Colonic mucosa (tissue), 4 donors: ENCODE measurements around the gene WNK2. TPM values are rescaled to one million over a fixed set of nuclear protein-coding genes. Genes with fewer than 3 reads are reported as not detected.

Source experiments
- DNase-seq: peaks from one replicate; pipeline ENCODE4 v3.0.0-alpha.2; 2020
- H3K27ac ChIP-seq: fragments of 200-600 bp; one replicate; pipeline ENCODE4 v1.8.0; 2021
- H3K27me3 ChIP-seq: fragments of 200-600 bp; one replicate; pipeline ENCODE4 v1.8.0; 2021
- H3K36me3 ChIP-seq: fragments of 200-600 bp; one replicate; pipeline ENCODE4 v1.8.0; 2021
- H3K4me1 ChIP-seq: fragments of 200-600 bp; one replicate; pipeline ENCODE4 v1.8.0; 2021; ENCODE audit warnings: mild to moderate bottlenecking
- H3K4me3 ChIP-seq: fragments of 200-600 bp; one replicate; pipeline ENCODE4 v1.8.0; 2021
- H3K9ac ChIP-seq, 2 donors: one replicate each; pipeline ENCODE4 v1.7.0; 2013; ENCODE audit warnings: control low read depth in 2 of 2, low read depth in 2 of 2, low read length in 2 of 2
- H3K9me3 ChIP-seq: fragments of 200-600 bp; one replicate; pipeline ENCODE4 v1.8.0; 2021
- intact Hi-C: fragments of 100-400 bp; cut with DNase I; formaldehyde crosslinking; loops from one replicate; pipeline ENCODE4 v1.14.1; 2022
- total RNA-seq, 2 donors: library from RNA; stranded (reverse); fragmentation: NEBNext Ultra II Directional in 1 of 2; extraction: Animal tissue kit (Norgen Biotek cat#: 25700) in 1 of 2; gene quantifications; one replicate each; pipeline ENCODE4 v1.2.1, GENCODE V29; 2021
- TF ChIP-seq, protein P1 (sequence below): fragments of 200-600 bp; IDR thresholded peaks from one replicate; pipeline ENCODE4 v1.8.0; 2022; ENCODE audit warnings: antibody characterized with exemption, mild to moderate bottlenecking
- donor health status: healthy.
- donor health status: DM: no; HTN: no; CAD: no.
- donor health status: DM: no; HTN: no; CAD: no.

Gene WNK2
- 100 to 1,000 TPM; 161 to 238 TPM for total RNA-seq

DNA sequence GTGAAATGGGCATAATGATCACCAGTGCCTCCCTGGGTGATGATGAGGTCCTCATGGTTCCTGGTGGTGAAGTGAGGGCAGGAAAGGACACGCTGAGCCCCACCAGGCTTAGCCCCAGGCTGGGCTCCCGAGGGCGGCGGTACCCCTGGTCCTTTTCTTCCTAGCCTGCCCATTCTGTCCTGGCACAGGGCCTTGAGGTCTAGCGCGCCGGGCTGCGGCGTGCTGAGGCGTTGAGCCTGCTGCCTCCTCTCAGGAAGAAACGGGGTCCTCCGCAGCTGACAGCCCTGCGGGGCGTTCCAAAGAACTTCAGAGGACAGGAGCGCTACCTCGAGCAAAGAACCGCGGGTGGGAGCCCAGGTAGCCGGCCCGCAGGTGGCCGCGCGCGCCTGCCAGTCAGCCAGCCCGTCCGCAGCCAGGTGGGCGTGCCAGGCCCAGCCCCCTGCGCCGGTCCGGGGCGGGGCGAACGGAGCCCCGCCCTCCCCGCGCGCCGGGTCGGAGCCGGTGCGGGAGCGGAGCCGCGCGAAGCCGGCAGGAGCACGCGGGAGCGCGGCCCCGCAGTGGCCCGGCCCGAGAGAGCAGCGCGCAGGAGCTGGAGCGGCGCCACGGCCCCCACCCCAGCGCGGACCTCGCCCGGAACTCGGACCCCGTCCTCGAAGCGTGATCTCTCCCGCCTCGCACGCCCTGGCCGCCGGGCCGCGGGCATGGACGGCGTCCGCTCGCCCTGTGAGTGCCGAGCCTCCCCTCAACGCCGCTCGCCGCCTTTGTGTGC, at the start of gene WNK2:
TSS of gene WNK2 (plus strand) at position 477 of the 769 bp plus-strand sequence. CDS start 791 bp downstream, outside the sequence.
- H3K4me1 ChIP-seq, result peaks cover 3% of the 10 kb centered on the region
- H3K36me3 ChIP-seq, result no peaks in the 10 kb centered on the region
- H3K4me3 ChIP-seq, result peak within 1 kb of the TSS; percentile 58
- intact Hi-C loops, result no loop called here
- TF ChIP-seq, protein P1, sequence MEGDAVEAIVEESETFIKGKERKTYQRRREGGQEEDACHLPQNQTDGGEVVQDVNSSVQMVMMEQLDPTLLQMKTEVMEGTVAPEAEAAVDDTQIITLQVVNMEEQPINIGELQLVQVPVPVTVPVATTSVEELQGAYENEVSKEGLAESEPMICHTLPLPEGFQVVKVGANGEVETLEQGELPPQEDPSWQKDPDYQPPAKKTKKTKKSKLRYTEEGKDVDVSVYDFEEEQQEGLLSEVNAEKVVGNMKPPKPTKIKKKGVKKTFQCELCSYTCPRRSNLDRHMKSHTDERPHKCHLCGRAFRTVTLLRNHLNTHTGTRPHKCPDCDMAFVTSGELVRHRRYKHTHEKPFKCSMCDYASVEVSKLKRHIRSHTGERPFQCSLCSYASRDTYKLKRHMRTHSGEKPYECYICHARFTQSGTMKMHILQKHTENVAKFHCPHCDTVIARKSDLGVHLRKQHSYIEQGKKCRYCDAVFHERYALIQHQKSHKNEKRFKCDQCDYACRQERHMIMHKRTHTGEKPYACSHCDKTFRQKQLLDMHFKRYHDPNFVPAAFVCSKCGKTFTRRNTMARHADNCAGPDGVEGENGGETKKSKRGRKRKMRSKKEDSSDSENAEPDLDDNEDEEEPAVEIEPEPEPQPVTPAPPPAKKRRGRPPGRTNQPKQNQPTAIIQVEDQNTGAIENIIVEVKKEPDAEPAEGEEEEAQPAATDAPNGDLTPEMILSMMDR, result no peak
- no peaks in the 10 kb centered on the region for H3K9me3 ChIP-seq
- H3K9ac ChIP-seq, result peak within 1 kb of the TSS; percentile 81 to 84
- H3K27me3 ChIP-seq, result no peaks in the 10 kb centered on the region
- no peak within 1 kb of the TSS for H3K27ac ChIP-seq
- peak; percentile 63 for DNase-seq

DNA sequence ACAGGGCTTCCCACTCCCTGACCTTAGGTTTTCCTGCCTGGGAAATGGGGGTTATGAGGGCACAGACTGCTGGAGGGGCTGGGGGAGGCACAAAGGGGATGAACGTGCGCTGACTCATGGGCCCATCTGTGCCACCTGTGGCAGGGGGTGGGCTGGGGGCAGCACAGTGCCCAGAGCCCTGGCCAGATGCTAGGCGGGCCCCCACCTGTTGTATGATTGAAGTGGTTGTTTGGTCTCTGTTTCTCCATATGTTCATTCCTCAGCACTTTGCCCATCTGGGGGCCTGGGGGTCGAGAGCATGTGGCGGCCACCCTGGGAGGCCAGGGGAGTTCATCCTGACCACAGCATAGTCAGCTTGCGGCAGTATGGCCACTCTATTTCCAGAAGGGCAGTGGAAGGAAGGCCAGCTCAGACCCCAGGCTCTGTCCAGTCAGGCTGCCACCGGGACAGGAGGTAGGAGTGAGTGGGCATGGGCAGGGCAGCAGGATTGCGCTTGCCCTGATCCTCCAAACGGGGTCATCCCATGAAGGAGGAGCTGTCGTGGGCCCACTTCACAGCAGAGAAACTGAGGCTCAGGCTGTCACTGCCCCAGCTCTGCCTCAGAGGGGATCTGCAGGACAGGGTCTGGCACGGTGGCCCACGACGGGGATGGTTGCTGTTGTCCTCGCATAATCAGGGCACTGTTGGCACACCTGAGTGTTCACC, 49.0 kb upstream of the WNK2 start:
- peaks cover 23% of the 10 kb centered on the region for H3K4me1 ChIP-seq
- H3K36me3 ChIP-seq, result no peaks in the 10 kb centered on the region
- H3K9me3 ChIP-seq, result no peaks in the 10 kb centered on the region
- DNase-seq, result no peak
- H3K4me3 ChIP-seq, result peak overlapping the region; percentile 71
- TF ChIP-seq, protein P1, result no peak
- intact Hi-C loops, result no loop called here
- peak overlapping the region; percentile 83 for H3K27ac ChIP-seq
- H3K27me3 ChIP-seq, result no peaks in the 10 kb centered on the region
- H3K9ac ChIP-seq, result peak overlapping the region; percentile 80 to 95

DNA sequence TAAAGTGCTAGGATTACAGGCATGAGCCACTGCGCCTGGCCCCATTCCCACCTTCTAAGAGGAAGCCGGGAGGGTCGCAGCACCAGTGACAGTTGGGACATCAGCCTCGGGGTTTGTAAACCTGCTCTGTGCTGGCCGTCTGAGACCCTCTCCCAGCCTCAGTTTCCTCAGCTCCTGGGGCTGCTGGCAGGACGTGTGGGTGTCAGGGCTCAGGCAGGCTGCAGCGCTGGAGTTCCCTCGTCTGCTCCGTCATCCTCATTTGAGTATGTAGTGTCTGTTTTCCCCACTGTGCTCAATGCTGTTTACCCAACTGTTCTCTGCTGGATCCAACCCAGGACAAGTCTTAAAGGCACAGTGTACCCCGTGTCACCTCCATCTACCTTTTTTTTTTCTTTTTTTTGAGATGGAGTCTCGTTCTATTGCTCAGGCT, 47.9 kb upstream of the WNK2 start:
- H3K9ac ChIP-seq, result peak overlapping the region; percentile 19 to 24
- H3K27me3 ChIP-seq, result no peaks in the 10 kb centered on the region
- H3K36me3 ChIP-seq, result no peaks in the 10 kb centered on the region
- no peaks in the 10 kb centered on the region for H3K9me3 ChIP-seq
- no peak for DNase-seq
- TF ChIP-seq, protein P1, result no peak
- H3K4me3 ChIP-seq, result no peak overlapping the region
- peaks cover 21% of the 10 kb centered on the region for H3K4me1 ChIP-seq
- intact Hi-C loops, result no loop called here
- H3K27ac ChIP-seq, result no peak overlapping the region

DNA sequence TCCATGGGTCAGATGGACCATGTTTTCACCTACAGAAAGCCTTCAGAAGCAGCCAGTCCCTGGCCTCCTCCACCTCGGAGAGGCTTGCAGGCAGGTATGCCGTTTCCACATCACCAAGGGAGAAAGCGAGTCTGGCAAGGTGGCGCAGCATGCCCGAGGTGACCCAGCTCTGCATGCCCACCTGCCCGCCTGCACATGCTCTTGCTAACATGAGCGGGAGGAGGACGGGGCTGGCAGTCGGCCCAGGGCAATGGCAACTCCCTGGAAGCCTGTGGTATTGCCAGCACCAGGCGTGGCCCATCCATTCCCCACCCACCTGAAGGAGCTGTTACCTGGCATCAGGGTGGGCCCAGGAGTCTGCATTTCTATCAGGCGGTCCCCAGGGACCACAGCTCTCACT, 46.6 kb upstream of the WNK2 start:
- Histone ChIP-seq H3K4me1 (peaks cover 18% of the 10 kb centered on the region), H3K27ac (no peak overlapping the region), H3K9ac (no peak overlapping the region), H3K36me3 (no peaks in the 10 kb centered on the region), H3K9me3 (no peaks in the 10 kb centered on the region), H3K27me3 (no peaks in the 10 kb centered on the region), H3K4me3 (no peak overlapping the region)
- intact Hi-C loops, result no loop called here
- TF ChIP-seq, protein P1, result no peak
- DNase-seq, result peak; percentile 62

DNA sequence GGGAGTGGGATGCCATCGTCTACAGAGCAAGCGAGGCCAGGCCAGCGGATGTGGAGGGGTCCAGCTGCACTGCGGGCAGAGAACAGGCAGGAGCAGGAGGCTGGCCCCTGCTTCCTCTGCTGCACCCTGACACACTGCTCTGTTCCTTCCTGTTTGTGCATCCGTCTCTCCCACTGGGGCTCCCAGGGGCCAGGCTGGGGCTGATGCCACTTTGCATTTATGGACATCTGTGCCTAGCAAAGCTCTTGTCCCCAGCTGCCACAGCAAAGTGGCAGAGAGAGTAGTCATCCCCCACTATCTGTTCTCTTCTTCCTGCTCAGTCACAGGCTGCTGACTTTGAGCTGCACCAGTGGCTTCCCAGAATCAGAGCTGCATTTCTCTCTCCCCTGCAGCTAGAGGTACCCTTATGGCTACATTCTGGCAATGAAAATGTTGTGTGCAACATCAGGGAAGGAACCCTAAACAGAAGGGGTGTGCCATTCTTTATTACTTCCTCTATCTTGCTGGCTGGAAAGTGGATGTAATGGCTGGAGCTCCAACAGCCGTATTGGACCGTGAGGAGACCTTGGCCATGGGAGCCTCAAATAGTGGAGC, 45.7 kb upstream of the WNK2 start:
- no peak overlapping the region for H3K4me3 ChIP-seq
- no peak overlapping the region for H3K27ac ChIP-seq
- intact Hi-C loops, result no loop called here
- no peaks in the 10 kb centered on the region for H3K27me3 ChIP-seq
- no peaks in the 10 kb centered on the region for H3K9me3 ChIP-seq
- DNase-seq, result no peak
- H3K36me3 ChIP-seq, result no peaks in the 10 kb centered on the region
- H3K9ac ChIP-seq, result no peak overlapping the region
- TF ChIP-seq, protein P1, result no peak
- H3K4me1 ChIP-seq, result peaks cover 9% of the 10 kb centered on the region
